Measurements from ENCODE around the gene CD40.

DNA sequence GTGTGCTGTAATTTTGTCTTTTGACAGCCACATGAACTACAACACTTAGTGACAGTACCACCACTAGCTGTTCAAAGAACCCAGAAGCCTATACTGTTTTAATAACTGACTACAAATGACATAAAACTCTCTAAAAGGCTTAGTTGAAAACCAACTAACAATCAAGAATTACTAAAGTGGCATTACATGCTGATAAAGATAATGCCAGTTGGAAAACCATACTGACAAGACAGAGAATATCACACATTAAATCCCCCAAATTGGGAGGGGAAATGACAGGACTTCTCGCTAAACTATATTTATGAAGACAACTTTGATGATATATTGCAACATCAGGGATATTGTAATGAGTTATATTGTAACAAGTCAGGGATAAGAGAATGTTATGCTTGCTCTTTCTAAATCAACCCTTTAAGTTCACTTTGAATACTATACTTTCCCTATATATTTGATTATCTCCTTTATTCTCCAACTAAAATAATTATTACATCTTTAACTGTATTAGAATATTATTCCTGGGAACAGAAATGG lies 34.5 kb upstream of the CD40 start:
- TF ChIP-seq POLR2AphosphoS5 (IDR thresholded peaks at IDR 0.05; ENCODE audit: low read length) = no peak
- TF ChIP-seq, protein P1, sequence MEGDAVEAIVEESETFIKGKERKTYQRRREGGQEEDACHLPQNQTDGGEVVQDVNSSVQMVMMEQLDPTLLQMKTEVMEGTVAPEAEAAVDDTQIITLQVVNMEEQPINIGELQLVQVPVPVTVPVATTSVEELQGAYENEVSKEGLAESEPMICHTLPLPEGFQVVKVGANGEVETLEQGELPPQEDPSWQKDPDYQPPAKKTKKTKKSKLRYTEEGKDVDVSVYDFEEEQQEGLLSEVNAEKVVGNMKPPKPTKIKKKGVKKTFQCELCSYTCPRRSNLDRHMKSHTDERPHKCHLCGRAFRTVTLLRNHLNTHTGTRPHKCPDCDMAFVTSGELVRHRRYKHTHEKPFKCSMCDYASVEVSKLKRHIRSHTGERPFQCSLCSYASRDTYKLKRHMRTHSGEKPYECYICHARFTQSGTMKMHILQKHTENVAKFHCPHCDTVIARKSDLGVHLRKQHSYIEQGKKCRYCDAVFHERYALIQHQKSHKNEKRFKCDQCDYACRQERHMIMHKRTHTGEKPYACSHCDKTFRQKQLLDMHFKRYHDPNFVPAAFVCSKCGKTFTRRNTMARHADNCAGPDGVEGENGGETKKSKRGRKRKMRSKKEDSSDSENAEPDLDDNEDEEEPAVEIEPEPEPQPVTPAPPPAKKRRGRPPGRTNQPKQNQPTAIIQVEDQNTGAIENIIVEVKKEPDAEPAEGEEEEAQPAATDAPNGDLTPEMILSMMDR (IDR thresholded peaks at IDR 0.05 in 2 of 3, conservative IDR thresholded peaks at IDR 0.05 in 1 of 3; ENCODE audit: control insufficient read depth in 2 of 3, extremely low read depth in 1 of 3, insufficient read depth in 1 of 3, low read depth in 3 of 3, low read length in 3 of 3) = no peak
- TF ChIP-seq ZNF217 (IDR thresholded peaks at IDR 0.05) = no peak
- TF ChIP-seq CBFB (IDR thresholded peaks at IDR 0.05; ENCODE audit: low read depth) = no peak
- no peak for TF ChIP-seq POLR2A (IDR thresholded peaks at IDR 0.05; ENCODE audit: low read depth, low read length)
- TF ChIP-seq NRF1 (conservative IDR thresholded peaks at IDR 0.05; ENCODE audit: low read depth, low read length) = no peak
- no peak for TF ChIP-seq NR2C2 (IDR thresholded peaks at IDR 0.05; ENCODE audit: borderline replicate concordance, control insufficient read depth, insufficient read length, low read depth)
- TF ChIP-seq, protein P2, sequence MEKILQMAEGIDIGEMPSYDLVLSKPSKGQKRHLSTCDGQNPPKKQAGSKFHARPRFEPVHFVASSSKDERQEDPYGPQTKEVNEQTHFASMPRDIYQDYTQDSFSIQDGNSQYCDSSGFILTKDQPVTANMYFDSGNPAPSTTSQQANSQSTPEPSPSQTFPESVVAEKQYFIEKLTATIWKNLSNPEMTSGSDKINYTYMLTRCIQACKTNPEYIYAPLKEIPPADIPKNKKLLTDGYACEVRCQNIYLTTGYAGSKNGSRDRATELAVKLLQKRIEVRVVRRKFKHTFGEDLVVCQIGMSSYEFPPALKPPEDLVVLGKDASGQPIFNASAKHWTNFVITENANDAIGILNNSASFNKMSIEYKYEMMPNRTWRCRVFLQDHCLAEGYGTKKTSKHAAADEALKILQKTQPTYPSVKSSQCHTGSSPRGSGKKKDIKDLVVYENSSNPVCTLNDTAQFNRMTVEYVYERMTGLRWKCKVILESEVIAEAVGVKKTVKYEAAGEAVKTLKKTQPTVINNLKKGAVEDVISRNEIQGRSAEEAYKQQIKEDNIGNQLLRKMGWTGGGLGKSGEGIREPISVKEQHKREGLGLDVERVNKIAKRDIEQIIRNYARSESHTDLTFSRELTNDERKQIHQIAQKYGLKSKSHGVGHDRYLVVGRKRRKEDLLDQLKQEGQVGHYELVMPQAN (conservative IDR thresholded peaks at IDR 0.05) = no peak
- TF ChIP-seq, protein P3, sequence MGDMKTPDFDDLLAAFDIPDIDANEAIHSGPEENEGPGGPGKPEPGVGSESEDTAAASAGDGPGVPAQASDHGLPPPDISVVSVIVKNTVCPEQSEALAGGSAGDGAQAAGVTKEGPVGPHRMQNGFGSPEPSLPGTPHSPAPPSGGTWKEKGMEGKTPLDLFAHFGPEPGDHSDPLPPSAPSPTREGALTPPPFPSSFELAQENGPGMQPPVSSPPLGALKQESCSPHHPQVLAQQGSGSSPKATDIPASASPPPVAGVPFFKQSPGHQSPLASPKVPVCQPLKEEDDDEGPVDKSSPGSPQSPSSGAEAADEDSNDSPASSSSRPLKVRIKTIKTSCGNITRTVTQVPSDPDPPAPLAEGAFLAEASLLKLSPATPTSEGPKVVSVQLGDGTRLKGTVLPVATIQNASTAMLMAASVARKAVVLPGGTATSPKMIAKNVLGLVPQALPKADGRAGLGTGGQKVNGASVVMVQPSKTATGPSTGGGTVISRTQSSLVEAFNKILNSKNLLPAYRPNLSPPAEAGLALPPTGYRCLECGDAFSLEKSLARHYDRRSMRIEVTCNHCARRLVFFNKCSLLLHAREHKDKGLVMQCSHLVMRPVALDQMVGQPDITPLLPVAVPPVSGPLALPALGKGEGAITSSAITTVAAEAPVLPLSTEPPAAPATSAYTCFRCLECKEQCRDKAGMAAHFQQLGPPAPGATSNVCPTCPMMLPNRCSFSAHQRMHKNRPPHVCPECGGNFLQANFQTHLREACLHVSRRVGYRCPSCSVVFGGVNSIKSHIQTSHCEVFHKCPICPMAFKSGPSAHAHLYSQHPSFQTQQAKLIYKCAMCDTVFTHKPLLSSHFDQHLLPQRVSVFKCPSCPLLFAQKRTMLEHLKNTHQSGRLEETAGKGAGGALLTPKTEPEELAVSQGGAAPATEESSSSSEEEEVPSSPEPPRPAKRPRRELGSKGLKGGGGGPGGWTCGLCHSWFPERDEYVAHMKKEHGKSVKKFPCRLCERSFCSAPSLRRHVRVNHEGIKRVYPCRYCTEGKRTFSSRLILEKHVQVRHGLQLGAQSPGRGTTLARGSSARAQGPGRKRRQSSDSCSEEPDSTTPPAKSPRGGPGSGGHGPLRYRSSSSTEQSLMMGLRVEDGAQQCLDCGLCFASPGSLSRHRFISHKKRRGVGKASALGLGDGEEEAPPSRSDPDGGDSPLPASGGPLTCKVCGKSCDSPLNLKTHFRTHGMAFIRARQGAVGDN (IDR thresholded peaks at IDR 0.05) = no peak
- no peak for TF ChIP-seq ZZZ3 (IDR thresholded peaks at IDR 0.05; ENCODE audit: control insufficient read depth, insufficient read length, low read depth)
- TF ChIP-seq TAF1 (IDR thresholded peaks at IDR 0.05; ENCODE audit: borderline replicate concordance, low read depth, low read length) = no peak
- no peak for TF ChIP-seq ASH2L (IDR thresholded peaks at IDR 0.05; ENCODE audit: borderline replicate concordance, low read depth)
- no peak for TF ChIP-seq EZH2 (IDR thresholded peaks at IDR 0.05; ENCODE audit: borderline replicate concordance, control insufficient read depth, low read depth, low read length)

Measured in GM12878 (cell line).